Measurements from ENCODE around the gene SPR.

GRCh38 chr2:72888438-72889202 lies 1.4 kb downstream of the SPR start:
- no peak for TF ChIP-seq CTCF (IDR thresholded peaks at IDR 0.05; ENCODE audit: insufficient read depth, low read length, poor library complexity, severe bottlenecking)
- no peak for TF ChIP-seq EZH2phosphoT487 (conservative IDR thresholded peaks at IDR 0.05; ENCODE audit: low read length)
